HepG2 (cell line): ENCODE results near the gene ABCC12. TPM values are rescaled to one million over a fixed set of nuclear protein-coding genes. Genes with fewer than 3 reads are reported as not detected.

Source experiments
- ATAC-seq: fragments of 200-7000 bp; cut with Tn5 transposase; 3 replicates; pipeline ENCODE4 v1.9.1; 2020; ENCODE audit warnings: mild to moderate bottlenecking, moderate library complexity
- BruUV-seq: library from RNA; stranded (reverse); fragments of 400-500 nt; replicated peaks from 2 replicates; lab custom pipeline; 2021; lab: Mats Ljungman, UMichigan
- CTCF ChIA-PET: fragments of 300-600 bp; formaldehyde crosslinking; extraction: SDS; loops from one replicate; lab custom pipeline; 2021; ENCODE audit warnings: low total read pairs, inconsistent platforms, low intra/inter-chr PET ratio; lab: Yijun Ruan, JAX
- POLR2A ChIA-PET: fragments of 350-600 bp; sonication (Branson Sonifier 250); formaldehyde crosslinking; loops from one replicate; lab custom pipeline; 2020; ENCODE audit warnings: antibody characterized with exemption, inconsistent platforms; lab: Yijun Ruan, JAX
- DNase-seq: peaks from one replicate; pipeline ENCODE4 v3.0.0-alpha.2; 2015; ENCODE audit warnings: low spot score
- FAIRE-seq: peaks from 3 replicates; lab custom pipeline; 2011; peaks lifted over from hg19 to GRCh38; lab: Jason Lieb, UNC
- H2AFZ ChIP-seq: one replicate; pipeline ENCODE4 v1.6.1; 2011; ENCODE audit warnings: low read length, inconsistent platforms
- H3K27ac ChIP-seq: fragments of 300-600 bp; 3 replicates; pipeline ENCODE4 v1.8.0; 2011; ENCODE audit warnings: mixed run types, mild to moderate bottlenecking, mixed read lengths, low read length, inconsistent platforms; ENCODE audit not compliant: insufficient read depth; ENCODE audit errors: extremely low read length
- H3K27me3 ChIP-seq, 2 experiments: fragments of 200-600 bp in 1 of 2; 2 replicates in 1 of 2; 3 replicates in 1 of 2; pipeline versions ENCODE4 v1.6.0 to v1.8.0; 2011; ENCODE audit warnings: low read length in 2 of 2, mild to moderate bottlenecking in 2 of 2, moderate library complexity in 2 of 2, inconsistent platforms in 1 of 2; ENCODE audit not compliant: insufficient read depth in 2 of 2, control insufficient read depth in 1 of 2
- H3K36me3 ChIP-seq, 2 experiments: fragments of 200-600 bp in 1 of 2; replicated peaks in 1 of 2; 2 replicates in 1 of 2; 3 replicates in 1 of 2; pipeline versions ENCODE4 v1.5.1 to v1.8.0; 2011; ENCODE audit warnings: low read length in 2 of 2, inconsistent platforms in 1 of 2; ENCODE audit not compliant: insufficient read depth in 2 of 2, control insufficient read depth in 1 of 2
- H3K4me1 ChIP-seq: 2 replicates; pipeline ENCODE4 v1.5.1; 2012; ENCODE audit warnings: low read length, inconsistent platforms; ENCODE audit not compliant: insufficient read depth
- H3K4me2 ChIP-seq: 2 replicates; pipeline ENCODE4 v1.6.0; 2011; ENCODE audit warnings: low read depth, low read length, inconsistent platforms
- H3K4me3 ChIP-seq, 3 experiments: fragments of 200-600 bp in 1 of 3; sonication (generic), shearing (Covaris generic) in 1 of 3; replicated peaks in 1 of 3; 2 replicates each; pipeline ENCODE4 v1.5.1; 2011 to 2016; ENCODE audit warnings: low read length in 3 of 3, inconsistent platforms in 2 of 3, low read depth in 2 of 3, mild to moderate bottlenecking in 2 of 3, control low read depth in 1 of 3, mixed read lengths in 1 of 3; ENCODE audit not compliant: insufficient read depth in 1 of 3
- H3K79me2 ChIP-seq: one replicate; pipeline ENCODE4 v1.6.1; 2011; ENCODE audit warnings: low read length, inconsistent platforms; ENCODE audit not compliant: insufficient read depth
- H3K9ac ChIP-seq: 2 replicates; pipeline ENCODE4 v1.6.0; 2011; ENCODE audit warnings: mild to moderate bottlenecking, low read depth, low read length, inconsistent platforms; ENCODE audit not compliant: insufficient read depth
- H3K9me3 ChIP-seq: 2 replicates; pipeline ENCODE4 v1.5.1; 2012; ENCODE audit warnings: mild to moderate bottlenecking, low read length
- H4K20me1 ChIP-seq: 2 replicates; pipeline ENCODE4 v1.6.0; 2011; ENCODE audit warnings: inconsistent platforms, mild to moderate bottlenecking, low read length, moderate library complexity; ENCODE audit not compliant: insufficient read depth
- GATAD1 ChIP-seq: IDR thresholded peaks from 2 replicates; pipeline ENCODE4 v1.6.1; 2016; ENCODE audit warnings: missing genetic modification reagents, missing compliant biosample characterization
- KMT2B ChIP-seq: IDR thresholded peaks from 2 replicates; pipeline ENCODE4 v1.6.1; 2016; ENCODE audit warnings: missing genetic modification reagents, missing compliant biosample characterization
- NFE2 ChIP-seq: sonication (generic); formaldehyde crosslinking; IDR thresholded peaks from 2 replicates; pipeline ENCODE4 v1.4.0; 2020; ENCODE audit warnings: missing genetic modification reagents
- PTBP1 ChIP-seq: fragments of 200-400 bp; formaldehyde crosslinking; IDR thresholded peaks from 2 replicates; pipeline ENCODE4 v1.6.1; 2018; ENCODE audit warnings: low read length, low read depth; ENCODE audit not compliant: poor library complexity, severe bottlenecking
- RFX3 ChIP-seq: IDR thresholded peaks from 2 replicates; pipeline ENCODE4 v1.6.1; 2016; ENCODE audit warnings: missing biosample characterization, missing genetic modification reagents
- ZBTB8A ChIP-seq: sonication (generic); formaldehyde crosslinking; IDR thresholded peaks from 2 replicates; pipeline ENCODE4 v1.4.0; 2020; ENCODE audit warnings: mild to moderate bottlenecking, low read depth, missing genetic modification reagents, borderline replicate concordance
- ZNF30 ChIP-seq: sonication (generic); formaldehyde crosslinking; IDR thresholded peaks from 2 replicates; pipeline ENCODE4 v1.5.0; 2020; ENCODE audit warnings: mild to moderate bottlenecking, missing genetic modification reagents
- ZNF331 ChIP-seq: sonication (generic); formaldehyde crosslinking; IDR thresholded peaks from 2 replicates; pipeline ENCODE4 v1.4.0; 2020; ENCODE audit warnings: missing genetic modification reagents
- ZNF564 ChIP-seq: sonication (generic); formaldehyde crosslinking; IDR thresholded peaks from 2 replicates; pipeline ENCODE4 v1.8.1; 2023; ENCODE audit warnings: mild to moderate bottlenecking, missing genetic modification reagents
- WGBS: methylation state at CpG from one replicate; pipeline ENCODE4 v1.1.6; 2017; ENCODE audit warnings: low lambda C conversion rate; 5-methylcytosine and 5-hydroxymethylcytosine counted together
- in situ Hi-C: cut with HindIII; loops from 2 replicates; pipeline ENCODE4 v1.10.0; 2017; ENCODE audit warnings: low pct_unique_long_range_greater_than_20kb; ENCODE audit not compliant: extremely low pct_ligation_motif_present
- intact Hi-C: fragments of 100-400 bp; cut with micrococcal nuclease; formaldehyde crosslinking; loops from one replicate; pipeline ENCODE4 v1.10.0; 2022; ENCODE audit not compliant: unreplicated experiment
- polyA plus RNA-seq, 8 experiments: library from polyadenylated mRNA; depleted of rRNA in 3 of 8; stranded (reverse) in 7 of 8; unstranded in 1 of 8; fragments of >200 nt; fragmentation: Illumina TruSeq in 4 of 8; extraction: Trizol in 4 of 8; gene quantifications; 2 replicates each; pipeline versions ENCODE4 v1.2.1 to v1.2.3, GENCODE V29; 2011 to 2016; ENCODE audit warnings: low read depth in 4 of 8, missing spikeins in 1 of 8, mixed read lengths in 1 of 8; ENCODE audit not compliant: insufficient read depth in 1 of 8
- total RNA-seq, 5 experiments: library from RNA; depleted of rRNA; stranded (reverse); fragments of >200 nt; fragmentation: Illumina TruSeq; extraction: Trizol; gene quantifications; 2 replicates each; pipeline ENCODE4 v1.2.3, GENCODE V29; 2016; ENCODE audit warnings: low read depth in 1 of 5
- TF ChIP-seq, protein P1 (sequence below): sonication (generic); formaldehyde crosslinking; IDR thresholded peaks from 2 replicates; pipeline ENCODE4 v1.5.1; 2020; ENCODE audit warnings: missing genetic modification reagents, mild to moderate bottlenecking, borderline replicate concordance
- TF ChIP-seq, protein P2 (sequence below): sonication (generic); formaldehyde crosslinking; IDR thresholded peaks from 2 replicates; pipeline ENCODE4 v1.5.0; 2020; ENCODE audit warnings: mild to moderate bottlenecking, missing genetic modification reagents, moderate library complexity
- TF ChIP-seq, protein P3 (sequence below): sonication (generic); formaldehyde crosslinking; IDR thresholded peaks from 2 replicates; pipeline ENCODE4 v1.5.1; 2020; ENCODE audit warnings: mild to moderate bottlenecking, missing genetic modification reagents
- TF ChIP-seq, protein P4 (sequence below): sonication (generic); formaldehyde crosslinking; conservative IDR thresholded peaks from 2 replicates; pipeline ENCODE4 v1.8.1; 2023; ENCODE audit warnings: missing genetic modification reagents

Gene ABCC12
- total and polyA plus RNA-seq, 2 of the 13 experiments (the other 11 are each of a cell fraction or from before 2014, with no cell fraction given), result not detected

DNA sequence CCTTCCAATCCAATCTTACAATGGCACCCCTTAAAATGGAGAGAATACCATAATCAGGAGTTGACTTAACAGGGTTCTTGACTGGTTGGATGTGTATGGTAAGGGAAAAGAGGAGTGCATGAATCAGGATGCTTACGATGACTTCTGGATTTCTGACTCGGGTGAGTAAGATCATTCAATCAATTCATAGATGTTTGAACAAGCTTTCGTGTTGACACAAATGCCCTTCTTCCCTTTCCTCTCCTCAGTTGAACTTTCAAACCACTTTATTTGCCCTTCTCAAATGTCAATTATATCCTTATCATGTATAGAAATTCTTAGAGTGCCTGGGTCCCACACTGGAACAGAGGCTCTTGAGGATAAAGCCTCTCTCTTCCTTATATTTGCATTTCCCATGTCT is 25.9 kb downstream of the ABCC12 start:
- peaks cover 0 to 3% of the 10 kb centered on the region in 2 experiments; a peak in 1 of 5 replicates for H3K27me3 ChIP-seq
- no peak for ATAC-seq

More for the DNA sequence above, 25.9 kb downstream of the ABCC12 start:
- no peaks in the 10 kb centered on the region for H3K9me3 ChIP-seq
- H3K27ac ChIP-seq, result no peak overlapping the region
- no peaks in the 10 kb centered on the region for H3K79me2 ChIP-seq
- in situ Hi-C loops, result no loop called here
- intact Hi-C loops, result no loop called here
- no peak overlapping the region for H2AFZ ChIP-seq
- H3K36me3 ChIP-seq, result no peaks in the 10 kb centered on the region
- CTCF ChIA-PET, result no interaction called here
- FAIRE-seq, result no peak
- peaks cover 8% of the 10 kb centered on the region; the same call in 1 of the 2 replicates for H3K4me1 ChIP-seq
- no peaks in the 10 kb centered on the region for H4K20me1 ChIP-seq
- BruUV-seq, result no TSS peak
- DNase-seq, result no peak
- no peak overlapping the region for H3K9ac ChIP-seq
- TF ChIP-seq, protein P1, sequence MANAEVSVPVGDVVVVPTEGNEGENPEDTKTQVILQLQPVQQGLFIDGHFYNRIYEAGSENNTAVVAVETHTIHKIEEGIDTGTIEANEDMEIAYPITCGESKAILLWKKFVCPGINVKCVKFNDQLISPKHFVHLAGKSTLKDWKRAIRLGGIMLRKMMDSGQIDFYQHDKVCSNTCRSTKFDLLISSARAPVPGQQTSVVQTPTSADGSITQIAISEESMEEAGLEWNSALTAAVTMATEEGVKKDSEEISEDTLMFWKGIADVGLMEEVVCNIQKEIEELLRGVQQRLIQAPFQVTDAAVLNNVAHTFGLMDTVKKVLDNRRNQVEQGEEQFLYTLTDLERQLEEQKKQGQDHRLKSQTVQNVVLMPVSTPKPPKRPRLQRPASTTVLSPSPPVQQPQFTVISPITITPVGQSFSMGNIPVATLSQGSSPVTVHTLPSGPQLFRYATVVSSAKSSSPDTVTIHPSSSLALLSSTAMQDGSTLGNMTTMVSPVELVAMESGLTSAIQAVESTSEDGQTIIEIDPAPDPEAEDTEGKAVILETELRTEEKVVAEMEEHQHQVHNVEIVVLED (CRISPR knock-in tag), result no peak
- TF ChIP-seq, protein P2, sequence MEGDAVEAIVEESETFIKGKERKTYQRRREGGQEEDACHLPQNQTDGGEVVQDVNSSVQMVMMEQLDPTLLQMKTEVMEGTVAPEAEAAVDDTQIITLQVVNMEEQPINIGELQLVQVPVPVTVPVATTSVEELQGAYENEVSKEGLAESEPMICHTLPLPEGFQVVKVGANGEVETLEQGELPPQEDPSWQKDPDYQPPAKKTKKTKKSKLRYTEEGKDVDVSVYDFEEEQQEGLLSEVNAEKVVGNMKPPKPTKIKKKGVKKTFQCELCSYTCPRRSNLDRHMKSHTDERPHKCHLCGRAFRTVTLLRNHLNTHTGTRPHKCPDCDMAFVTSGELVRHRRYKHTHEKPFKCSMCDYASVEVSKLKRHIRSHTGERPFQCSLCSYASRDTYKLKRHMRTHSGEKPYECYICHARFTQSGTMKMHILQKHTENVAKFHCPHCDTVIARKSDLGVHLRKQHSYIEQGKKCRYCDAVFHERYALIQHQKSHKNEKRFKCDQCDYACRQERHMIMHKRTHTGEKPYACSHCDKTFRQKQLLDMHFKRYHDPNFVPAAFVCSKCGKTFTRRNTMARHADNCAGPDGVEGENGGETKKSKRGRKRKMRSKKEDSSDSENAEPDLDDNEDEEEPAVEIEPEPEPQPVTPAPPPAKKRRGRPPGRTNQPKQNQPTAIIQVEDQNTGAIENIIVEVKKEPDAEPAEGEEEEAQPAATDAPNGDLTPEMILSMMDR (CRISPR knock-in tag), result no peak
- no peak for TF ChIP-seq ZNF564 (CRISPR knock-in tag)
- no peak for TF ChIP-seq ZNF30 (CRISPR knock-in tag)
- TF ChIP-seq, protein P3, sequence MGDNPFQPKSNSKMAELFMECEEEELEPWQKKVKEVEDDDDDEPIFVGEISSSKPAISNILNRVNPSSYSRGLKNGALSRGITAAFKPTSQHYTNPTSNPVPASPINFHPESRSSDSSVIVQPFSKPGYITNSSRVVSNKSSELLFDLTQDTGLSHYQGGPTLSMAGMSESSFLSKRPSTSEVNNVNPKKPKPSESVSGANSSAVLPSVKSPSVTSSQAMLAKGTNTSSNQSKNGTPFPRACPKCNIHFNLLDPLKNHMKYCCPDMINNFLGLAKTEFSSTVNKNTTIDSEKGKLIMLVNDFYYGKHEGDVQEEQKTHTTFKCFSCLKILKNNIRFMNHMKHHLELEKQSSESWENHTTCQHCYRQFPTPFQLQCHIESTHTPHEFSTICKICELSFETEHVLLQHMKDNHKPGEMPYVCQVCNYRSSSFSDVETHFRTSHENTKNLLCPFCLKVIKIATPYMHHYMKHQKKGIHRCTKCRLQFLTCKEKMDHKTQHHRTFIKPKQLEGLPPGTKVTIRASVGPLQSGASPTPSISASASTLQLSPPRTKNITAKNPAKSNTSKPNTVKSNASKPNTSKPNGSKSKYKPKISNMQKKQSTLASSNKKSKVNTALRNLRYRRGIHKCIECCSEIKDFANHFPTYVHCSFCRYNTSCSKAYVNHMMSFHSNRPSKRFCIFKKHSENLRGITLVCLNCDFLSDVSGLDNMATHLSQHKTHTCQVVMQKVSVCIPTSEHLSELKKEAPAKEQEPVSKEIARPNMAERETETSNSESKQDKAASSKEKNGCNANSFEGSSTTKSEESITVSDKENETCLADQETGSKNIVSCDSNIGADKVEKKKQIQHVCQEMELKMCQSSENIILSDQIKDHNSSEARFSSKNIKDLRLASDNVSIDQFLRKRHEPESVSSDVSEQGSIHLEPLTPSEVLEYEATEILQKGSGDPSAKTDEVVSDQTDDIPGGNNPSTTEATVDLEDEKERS (CRISPR knock-in tag), result no peak
- TF ChIP-seq ZBTB8A (CRISPR knock-in tag), result no peak
- no peak for TF ChIP-seq GATAD1
- TF ChIP-seq, protein P4, sequence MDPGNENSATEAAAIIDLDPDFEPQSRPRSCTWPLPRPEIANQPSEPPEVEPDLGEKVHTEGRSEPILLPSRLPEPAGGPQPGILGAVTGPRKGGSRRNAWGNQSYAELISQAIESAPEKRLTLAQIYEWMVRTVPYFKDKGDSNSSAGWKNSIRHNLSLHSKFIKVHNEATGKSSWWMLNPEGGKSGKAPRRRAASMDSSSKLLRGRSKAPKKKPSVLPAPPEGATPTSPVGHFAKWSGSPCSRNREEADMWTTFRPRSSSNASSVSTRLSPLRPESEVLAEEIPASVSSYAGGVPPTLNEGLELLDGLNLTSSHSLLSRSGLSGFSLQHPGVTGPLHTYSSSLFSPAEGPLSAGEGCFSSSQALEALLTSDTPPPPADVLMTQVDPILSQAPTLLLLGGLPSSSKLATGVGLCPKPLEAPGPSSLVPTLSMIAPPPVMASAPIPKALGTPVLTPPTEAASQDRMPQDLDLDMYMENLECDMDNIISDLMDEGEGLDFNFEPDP, result no peak
- TF ChIP-seq RFX3, result no peak
- TF ChIP-seq KMT2B (CRISPR knock-in tag), result no peak
- no peak for TF ChIP-seq PTBP1
- no peak for TF ChIP-seq NFE2
- no peak for TF ChIP-seq ZNF331 (CRISPR knock-in tag)
- TF ChIP-seq, all 625 proteins: peak for 0
- POLR2A ChIA-PET, result no interaction called here
- H3K4me2 ChIP-seq, result no peak overlapping the region
- 15% methylated on average over 3 of the region's 3 CpGs for WGBS
- H3K4me3 ChIP-seq, result no peak overlapping the region
